Prostate gland (tissue), 2 donors: Measurements from ENCODE around the gene SMDT1. TPM values are rescaled to one million over a fixed set of nuclear protein-coding genes. Genes with fewer than 3 reads are reported as not detected.
A peak's percentile ranks its signal among the peaks of the same experiment; 100 is the strongest.

Source experiments
- DNase-seq: peaks from one replicate; pipeline ENCODE4 v3.0.0-alpha.2; 2019; ENCODE audit warnings: low spot score
- H3K27ac ChIP-seq, 2 donors: fragments of 200-600 bp; sonication (generic); 2 replicates each; pipeline ENCODE4 v1.5.1; 2017 to 2019
- H3K27me3 ChIP-seq: fragments of 200-600 bp; sonication (generic); replicated peaks from 2 replicates; pipeline ENCODE4 v1.5.1; 2019; ENCODE audit not compliant: insufficient read depth
- H3K36me3 ChIP-seq, 2 donors: fragments of 200-600 bp; sonication (generic); 1 replicate in 1 of 2; 2 replicates in 1 of 2; pipeline versions ENCODE4 v1.5.1 to v1.8.1; 2017 to 2019
- H3K4me1 ChIP-seq: fragments of 200-600 bp; sonication (generic); replicated peaks from 2 replicates; pipeline ENCODE4 v1.5.1; 2019
- H3K4me3 ChIP-seq, 2 donors: fragments of 200-600 bp; sonication (generic); 2 replicates each; pipeline ENCODE4 v1.5.1; 2017 to 2019
- H3K9me3 ChIP-seq: fragments of 200-600 bp; sonication (generic); 2 replicates; pipeline ENCODE4 v1.5.1; 2017
- CTCF ChIP-seq, 4 experiments: fragments of 200-600 bp in 2 of 4; fragments of 450-650 bp in 2 of 4; sonication (generic) in 2 of 4; IDR thresholded peaks; 1 replicate in 3 of 4; 2 replicates in 1 of 4; pipeline ENCODE4 v1.5.1; 2016 to 2019; ENCODE audit warnings: antibody characterized with exemption in 4 of 4, mild to moderate bottlenecking in 2 of 4, moderate library complexity in 2 of 4
- POLR2A ChIP-seq: fragments of 450-650 bp; IDR thresholded peaks from one replicate; pipeline ENCODE4 v1.6.1; 2016; ENCODE audit warnings: antibody characterized with exemption, mild to moderate bottlenecking
- POLR2AphosphoS5 ChIP-seq: sonication (generic); formaldehyde crosslinking; IDR thresholded peaks from one replicate; pipeline ENCODE4 v1.6.1; 2017; ENCODE audit warnings: antibody characterized with exemption
- WGBS: methylation state at CpG from one replicate; pipeline ENCODE4 v1.1.5; 2018; 5-methylcytosine and 5-hydroxymethylcytosine counted together
- intact Hi-C: fragments of 100-400 bp; cut with DNase I; formaldehyde crosslinking; loops from one replicate; pipeline ENCODE4 v1.14.2; 2022
- total RNA-seq, 2 donors: library from RNA; depleted of rRNA; stranded (reverse); fragments of >200 nt; gene quantifications; one replicate each; pipeline ENCODE4 v1.1.0, GENCODE V29; 2016

SMDT1 gene
- total RNA-seq, 2 donors from 2014 or later, result 19.1 to 35.8 TPM

DNA sequence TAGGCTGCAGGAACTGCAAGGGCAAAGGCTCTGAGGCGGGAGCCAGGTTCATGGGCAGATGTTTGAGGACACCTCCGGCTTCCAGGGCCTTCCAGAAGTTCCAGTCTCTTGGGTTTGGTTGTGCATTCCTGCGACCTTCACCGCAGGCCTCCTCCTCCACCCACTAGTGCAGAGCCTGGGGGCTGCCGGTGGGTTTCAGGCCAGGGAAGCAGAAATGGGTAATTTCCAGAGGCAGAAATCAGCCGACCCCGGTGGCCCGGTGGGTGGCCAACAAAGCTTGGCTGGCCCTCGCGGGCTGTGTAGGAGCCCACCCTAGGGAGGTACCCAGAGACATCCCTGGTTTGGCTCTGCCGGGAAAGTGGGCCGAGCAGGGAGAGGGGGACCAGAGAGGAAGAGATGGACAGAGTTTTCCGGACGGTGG, 5.9 kb upstream of the SMDT1 start:
- no peak for DNase-seq
- TF ChIP-seq CTCF (IDR thresholded peaks at IDR 0.05), result no peak
- no peak for TF ChIP-seq POLR2AphosphoS5
- TF ChIP-seq POLR2A, result no peak
- Histone ChIP-seq H3K27ac (peak overlapping the region; percentile 84 to 88), H3K4me3 (peak overlapping the region; percentile 62 to 63), H3K4me1 (peaks cover 12% of the 10 kb centered on the region), H3K36me3 (no peaks in the 10 kb centered on the region), H3K27me3 (no peaks in the 10 kb centered on the region), H3K9me3 (no peaks in the 10 kb centered on the region)
- 81% methylated on average over 14 of the region's 14 CpGs for WGBS
- intact Hi-C loops, result no loop called here

DNA sequence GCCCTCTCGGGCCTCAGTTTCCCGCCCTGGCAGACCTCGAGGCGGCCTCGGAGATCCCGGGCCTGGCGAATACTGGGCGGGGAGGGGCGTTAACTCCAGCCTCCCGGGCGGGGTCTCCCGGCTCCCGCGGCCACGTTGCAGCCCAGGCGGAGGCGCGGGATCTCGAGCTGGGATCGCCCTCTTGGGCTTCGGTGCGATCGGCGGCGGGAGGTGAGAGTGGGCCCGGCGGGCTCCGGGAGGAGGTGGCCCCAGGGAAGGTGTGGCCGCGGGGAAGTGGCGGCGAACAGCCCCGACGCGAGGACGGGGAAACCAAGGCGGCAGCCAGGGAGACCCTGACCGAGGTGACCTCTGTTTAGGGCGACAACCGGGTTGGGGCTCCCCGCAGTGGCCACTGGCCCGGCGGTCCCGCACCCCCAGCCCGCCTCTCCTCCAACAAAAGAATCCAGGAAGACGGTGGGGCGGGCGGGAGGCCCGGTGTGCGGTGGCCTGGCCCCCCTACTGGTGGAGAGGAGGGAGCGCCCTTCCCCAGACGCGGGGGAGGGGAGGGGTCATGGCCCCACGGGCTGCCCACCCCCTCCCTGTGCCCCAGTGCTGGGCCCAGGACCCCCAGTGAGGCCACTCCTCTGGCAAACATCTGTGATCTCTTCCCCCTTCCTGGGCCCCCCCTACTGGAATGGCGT, 5.2 kb upstream of the SMDT1 start, which contains the start of gene PHETA2:
Gene PHETA2, plus strand, starts transcription at position 117 of the 680 bp plus-strand sequence. CDS start 3,046 bp downstream, outside the sequence.
- WGBS, result under 1% methylated on average over 36 of the region's 55 CpGs
- no peaks in the 10 kb centered on the region for H3K9me3 ChIP-seq
- intact Hi-C loops, result no loop called here
- H3K36me3 ChIP-seq, result no peaks in the 10 kb centered on the region
- no peaks in the 10 kb centered on the region for H3K27me3 ChIP-seq
- H3K4me1 ChIP-seq, result peaks cover 16% of the 10 kb centered on the region
- H3K4me3 ChIP-seq, result peak within 1 kb of the TSS; percentile 62 to 63
- DNase-seq, result no peak
- peak within 1 kb of the TSS; percentile 84 to 88 for H3K27ac ChIP-seq
- TF ChIP-seq POLR2A, result no peak
- TF ChIP-seq CTCF (IDR thresholded peaks at IDR 0.05), result peak in 3 of 4 experiments; percentile 19 to 47 (median 46)

DNA sequence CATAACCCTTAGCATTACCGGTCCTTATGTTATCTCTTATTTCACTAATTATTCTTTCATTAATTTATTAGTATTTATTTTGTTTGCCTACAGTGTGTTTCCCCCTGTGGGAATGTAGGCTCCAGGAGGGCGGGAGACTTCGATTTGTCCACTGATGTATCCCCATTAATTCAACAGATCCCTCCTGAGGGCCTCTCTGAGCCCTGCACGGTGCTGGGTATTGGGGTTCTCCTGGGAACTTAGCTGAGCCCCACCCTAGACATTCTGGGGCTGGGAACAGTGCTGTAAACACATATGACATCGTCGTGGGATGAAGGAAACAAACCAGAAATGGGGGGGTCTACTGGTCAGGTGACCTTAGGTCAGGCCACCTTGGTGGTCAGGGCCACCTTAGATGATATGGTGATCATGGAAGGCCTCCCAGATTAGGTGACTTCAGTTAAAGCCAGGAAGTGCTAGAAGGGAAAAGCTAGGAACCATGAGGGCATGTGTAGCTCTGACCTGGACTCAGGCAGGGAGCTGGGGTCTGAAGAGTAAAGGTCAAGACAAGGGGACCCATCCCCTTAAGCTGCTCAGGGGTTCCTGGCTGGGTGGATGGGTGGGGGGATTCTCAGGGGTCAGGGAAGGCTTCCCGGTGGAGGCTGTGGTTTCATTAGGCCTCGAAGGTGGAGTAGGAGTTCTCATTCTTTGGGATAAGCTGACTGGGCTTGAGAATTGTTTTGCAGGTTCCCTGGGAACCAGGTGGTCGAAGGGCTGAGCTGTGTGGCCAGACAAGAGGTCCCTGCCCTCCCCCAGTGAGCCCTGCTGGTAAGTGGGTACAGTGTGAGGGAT, 4.4 kb upstream of the SMDT1 start:
- Histone ChIP-seq H3K4me1 (peaks cover 16% of the 10 kb centered on the region), H3K27ac (peak overlapping the region; percentile 84 to 88), H3K4me3 (peak overlapping the region; percentile 62 to 63), H3K9me3 (no peaks in the 10 kb centered on the region), H3K27me3 (no peaks in the 10 kb centered on the region), H3K36me3 (no peaks in the 10 kb centered on the region)
- DNase-seq, result no peak
- TF ChIP-seq POLR2AphosphoS5, result no peak
- no peak for TF ChIP-seq CTCF (IDR thresholded peaks at IDR 0.05)
- no peak for TF ChIP-seq POLR2A
- intact Hi-C loops, result no loop called here
- 63% methylated on average over 9 of the region's 9 CpGs for WGBS

DNA sequence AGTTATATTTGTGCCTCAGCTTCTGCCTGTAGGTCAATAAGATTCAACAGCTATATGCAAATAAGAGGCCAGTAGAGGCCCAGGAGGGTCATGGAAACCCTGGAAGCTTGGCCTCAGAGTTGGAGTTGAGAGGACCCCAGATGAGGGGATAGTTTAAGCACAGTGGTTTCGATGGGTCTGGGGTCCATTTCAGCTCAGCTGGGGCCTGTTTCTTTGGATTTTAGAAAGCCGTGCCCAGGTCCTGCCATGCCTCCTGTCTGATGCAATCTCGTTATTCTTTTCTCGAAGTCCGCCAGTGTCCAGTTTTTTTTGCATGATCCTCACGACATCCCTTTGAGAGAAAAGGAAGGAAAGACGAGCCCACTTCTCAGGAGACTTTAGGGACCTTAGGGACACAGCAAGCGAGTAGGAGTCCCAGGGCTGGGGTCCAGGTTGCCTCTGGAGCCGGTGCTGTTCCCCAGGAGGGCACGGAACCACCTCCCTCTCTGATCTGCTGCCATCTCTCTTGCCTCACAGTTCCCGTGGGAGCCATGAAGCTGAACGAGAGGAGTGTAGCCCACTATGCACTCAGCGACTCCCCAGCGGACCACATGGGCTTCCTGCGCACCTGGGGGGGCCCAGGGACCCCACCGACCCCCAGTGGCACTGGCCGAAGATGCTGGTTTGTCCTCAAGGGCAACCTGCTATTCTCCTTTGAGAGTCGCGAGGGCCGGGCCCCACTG, 2.6 kb upstream of the SMDT1 start:
- Histone ChIP-seq H3K9me3 (no peaks in the 10 kb centered on the region), H3K4me1 (peaks cover 13% of the 10 kb centered on the region), H3K27me3 (no peaks in the 10 kb centered on the region), H3K36me3 (no peaks in the 10 kb centered on the region), H3K27ac (peak overlapping the region in 1 of 2 donors; percentile 99), H3K4me3 (no peak overlapping the region)
- intact Hi-C loops, result no loop called here
- DNase-seq, result no peak
- TF ChIP-seq CTCF (IDR thresholded peaks at IDR 0.05), result no peak
- TF ChIP-seq POLR2AphosphoS5, result no peak
- TF ChIP-seq POLR2A, result no peak
- WGBS, result 86% methylated on average over 20 of the region's 20 CpGs
